ENCODE measurements around the gene BOD1. TPM values are rescaled to one million over a fixed set of nuclear protein-coding genes. Genes with fewer than 3 reads are reported as not detected.

The BOD1 gene
- total and polyA plus RNA-seq, 4 donors: 23.3 to 63.1 (median 35.9) TPM

DNA sequence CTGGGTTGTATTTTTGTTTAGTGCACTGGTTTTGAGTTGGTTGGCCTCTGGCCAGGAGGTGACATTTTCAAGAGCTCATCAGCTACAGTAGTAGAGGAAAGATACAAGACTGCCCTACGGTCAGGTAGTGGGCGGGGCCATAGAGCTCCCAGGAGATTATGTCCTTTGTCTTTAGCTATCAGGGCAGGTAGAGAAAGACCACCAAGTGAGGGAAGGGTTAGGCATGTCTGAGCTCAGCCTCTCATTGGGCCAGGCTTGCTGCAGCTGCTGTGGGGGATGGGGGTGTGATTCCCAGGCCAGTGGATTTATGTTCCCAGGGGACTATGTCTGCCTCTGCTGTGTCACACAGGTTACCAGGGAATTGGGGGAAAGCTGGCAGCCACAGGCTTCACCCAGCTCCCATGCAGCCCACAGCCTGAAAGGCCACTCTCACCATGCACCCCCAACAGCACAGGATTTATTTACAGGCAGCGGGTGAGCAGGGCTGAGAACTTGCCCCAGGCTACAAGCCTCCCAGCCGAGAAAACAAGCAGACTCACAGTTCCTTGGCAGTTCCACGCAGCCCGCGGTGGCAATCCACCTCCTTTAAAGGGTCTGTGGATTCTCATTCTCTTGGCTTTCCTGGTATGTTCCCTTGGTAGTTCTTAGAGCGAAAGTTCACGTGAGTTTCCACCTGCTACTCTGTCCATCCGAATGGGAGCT lies 37.5 kb upstream of the BOD1 start:
- H3K4me3 ChIP-seq: no peak overlapping the region
- no peak overlapping the region for H3K9ac ChIP-seq (ENCODE audit: insufficient read depth in 1 of 2, low read length in 2 of 2)
- no peaks in the 10 kb centered on the region for H3K9me3 ChIP-seq (ENCODE audit: control insufficient read depth in 4 of 4, insufficient read depth in 3 of 4, low read length in 3 of 4)
- H3K36me3 ChIP-seq (ENCODE audit: control insufficient read depth in 4 of 4, insufficient read depth in 4 of 4, low read length in 4 of 4): no peaks in the 10 kb centered on the region
- TF ChIP-seq, protein P1, sequence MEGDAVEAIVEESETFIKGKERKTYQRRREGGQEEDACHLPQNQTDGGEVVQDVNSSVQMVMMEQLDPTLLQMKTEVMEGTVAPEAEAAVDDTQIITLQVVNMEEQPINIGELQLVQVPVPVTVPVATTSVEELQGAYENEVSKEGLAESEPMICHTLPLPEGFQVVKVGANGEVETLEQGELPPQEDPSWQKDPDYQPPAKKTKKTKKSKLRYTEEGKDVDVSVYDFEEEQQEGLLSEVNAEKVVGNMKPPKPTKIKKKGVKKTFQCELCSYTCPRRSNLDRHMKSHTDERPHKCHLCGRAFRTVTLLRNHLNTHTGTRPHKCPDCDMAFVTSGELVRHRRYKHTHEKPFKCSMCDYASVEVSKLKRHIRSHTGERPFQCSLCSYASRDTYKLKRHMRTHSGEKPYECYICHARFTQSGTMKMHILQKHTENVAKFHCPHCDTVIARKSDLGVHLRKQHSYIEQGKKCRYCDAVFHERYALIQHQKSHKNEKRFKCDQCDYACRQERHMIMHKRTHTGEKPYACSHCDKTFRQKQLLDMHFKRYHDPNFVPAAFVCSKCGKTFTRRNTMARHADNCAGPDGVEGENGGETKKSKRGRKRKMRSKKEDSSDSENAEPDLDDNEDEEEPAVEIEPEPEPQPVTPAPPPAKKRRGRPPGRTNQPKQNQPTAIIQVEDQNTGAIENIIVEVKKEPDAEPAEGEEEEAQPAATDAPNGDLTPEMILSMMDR (IDR thresholded peaks at IDR 0.05; ENCODE audit: control extremely low read depth, extremely low read depth): no peak
- H3K27ac ChIP-seq (ENCODE audit: low read depth in 1 of 2, low read length in 1 of 2): no peak overlapping the region
- WGBS, 2 donors: 82 to 95% methylated on average over 10 of the region's 10 CpGs
- DNase-seq (no peak), ATAC-seq (ENCODE audit: insufficient read depth, low FRiP score) (no peak)
- H3K27me3 ChIP-seq (ENCODE audit: control insufficient read depth in 3 of 3, insufficient read depth in 3 of 3, low read length in 2 of 3): no peaks in the 10 kb centered on the region
- no peaks in the 10 kb centered on the region for H3K4me1 ChIP-seq (ENCODE audit: control insufficient read depth in 5 of 5, insufficient read depth in 5 of 5, low read length in 5 of 5)

GRCh38 chr5:173648308-173648866 lies 31.9 kb upstream of the BOD1 start:
- TF ChIP-seq, protein P1 (IDR thresholded peaks at IDR 0.05; ENCODE audit: control extremely low read depth, extremely low read depth): no peak
- Histone ChIP-seq H3K4me3 (no peak overlapping the region), H3K27me3 (ENCODE audit: control insufficient read depth in 3 of 3, insufficient read depth in 3 of 3, low read length in 2 of 3) (no peaks in the 10 kb centered on the region), H3K9ac (ENCODE audit: insufficient read depth in 1 of 2, low read length in 2 of 2) (no peak overlapping the region), H3K27ac (ENCODE audit: low read depth in 1 of 2, low read length in 1 of 2) (no peak overlapping the region), H3K36me3 (ENCODE audit: control insufficient read depth in 4 of 4, insufficient read depth in 4 of 4, low read length in 4 of 4) (no peaks in the 10 kb centered on the region), H3K9me3 (ENCODE audit: control insufficient read depth in 4 of 4, insufficient read depth in 3 of 4, low read length in 3 of 4) (no peaks in the 10 kb centered on the region), H3K4me1 (ENCODE audit: control insufficient read depth in 5 of 5, insufficient read depth in 5 of 5, low read length in 5 of 5) (peaks cover 0 to 5% (median 0%) of the 10 kb centered on the region in 5 donors)
- ATAC-seq (ENCODE audit: insufficient read depth, low FRiP score): no peak
- DNase-seq: no peak
- WGBS, 2 donors: 88 to 89% methylated on average over 7 of the region's 7 CpGs

DNA sequence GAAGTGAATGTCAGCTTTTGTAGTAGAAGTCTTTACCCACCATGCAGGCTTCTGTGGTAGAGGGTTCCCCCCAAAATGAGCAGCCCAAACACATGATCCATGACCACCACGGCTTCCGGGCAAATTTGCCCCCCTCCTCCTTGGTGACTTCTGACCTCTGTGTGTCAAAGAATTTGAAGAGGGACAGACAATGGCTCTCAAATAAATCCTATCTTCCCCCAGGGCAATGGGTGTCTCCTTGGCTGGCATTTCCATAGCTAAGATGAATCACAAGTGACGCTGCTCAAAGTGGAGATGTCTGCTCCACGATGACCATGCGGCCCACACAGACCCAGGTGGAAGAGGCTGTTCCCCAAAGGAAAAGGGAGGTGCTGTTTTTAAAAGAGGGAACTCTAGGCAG lies 30.2 kb upstream of the BOD1 start:
- Histone ChIP-seq H3K4me1 (ENCODE audit: control insufficient read depth in 5 of 5, insufficient read depth in 5 of 5, low read length in 5 of 5) (peaks cover 0 to 5% (median 0%) of the 10 kb centered on the region in 5 donors), H3K9ac (ENCODE audit: insufficient read depth in 1 of 2, low read length in 2 of 2) (no peak overlapping the region), H3K9me3 (ENCODE audit: control insufficient read depth in 4 of 4, insufficient read depth in 3 of 4, low read length in 3 of 4) (no peaks in the 10 kb centered on the region), H3K27ac (ENCODE audit: low read depth in 1 of 2, low read length in 1 of 2) (peak overlapping the region in 1 of 2 donors; percentile 23), H3K27me3 (ENCODE audit: control insufficient read depth in 3 of 3, insufficient read depth in 3 of 3, low read length in 2 of 3) (no peaks in the 10 kb centered on the region), H3K4me3 (no peak overlapping the region), H3K36me3 (ENCODE audit: control insufficient read depth in 4 of 4, insufficient read depth in 4 of 4, low read length in 4 of 4) (no peaks in the 10 kb centered on the region)
- 81 to 83% methylated on average over 5 of the region's 5 CpGs for WGBS, 2 donors
- peak in 1 of 3 donors; percentile 3 for DNase-seq
- TF ChIP-seq, protein P1 (IDR thresholded peaks at IDR 0.05; ENCODE audit: control extremely low read depth, extremely low read depth): no peak
- ATAC-seq (ENCODE audit: insufficient read depth, low FRiP score): no peak

Measured in lung (tissue), 12 donors.